ENCODE measurements around the gene RFC4. TPM values are rescaled to one million over a fixed set of nuclear protein-coding genes. Genes with fewer than 3 reads are reported as not detected.
A peak's percentile ranks its signal among the peaks of the same experiment; 100 is the strongest.
"Not testable (repeated sequence)": the region's sequence is repeated elsewhere in the genome, so short reads cannot be mapped to it uniquely, and the experiment has no call there.

RFC4 gene
- total RNA-seq, 5 donors from 2014 or later (not counting 1 experiment from before 2014, with no cell fraction given), result 13.4 to 21.0 (median 19.2) TPM

DNA sequence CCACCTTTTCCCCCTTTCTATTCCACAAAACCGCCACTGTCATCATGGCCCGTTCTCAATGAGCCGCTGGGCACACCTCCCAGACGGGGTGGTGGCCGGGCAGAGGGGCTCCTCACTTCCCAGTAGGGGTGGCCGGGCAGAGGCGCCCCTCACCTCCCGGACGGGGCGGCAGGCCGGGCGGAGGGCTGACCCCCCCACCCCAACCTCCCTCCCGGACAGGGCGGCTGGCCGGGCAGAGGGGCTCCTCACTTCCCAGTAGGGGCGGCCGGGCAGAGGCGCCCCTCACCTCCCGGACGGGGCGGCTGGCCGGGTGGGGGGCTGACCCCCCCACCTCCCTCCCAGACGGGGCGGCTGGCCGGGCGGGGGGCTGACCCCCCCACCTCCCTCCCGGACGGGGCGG, 5.0 kb upstream of the RFC4 start:
- POLR2A ChIA-PET, H3K9me3 Mint-ChIP-seq: not testable (repeated sequence)

DNA sequence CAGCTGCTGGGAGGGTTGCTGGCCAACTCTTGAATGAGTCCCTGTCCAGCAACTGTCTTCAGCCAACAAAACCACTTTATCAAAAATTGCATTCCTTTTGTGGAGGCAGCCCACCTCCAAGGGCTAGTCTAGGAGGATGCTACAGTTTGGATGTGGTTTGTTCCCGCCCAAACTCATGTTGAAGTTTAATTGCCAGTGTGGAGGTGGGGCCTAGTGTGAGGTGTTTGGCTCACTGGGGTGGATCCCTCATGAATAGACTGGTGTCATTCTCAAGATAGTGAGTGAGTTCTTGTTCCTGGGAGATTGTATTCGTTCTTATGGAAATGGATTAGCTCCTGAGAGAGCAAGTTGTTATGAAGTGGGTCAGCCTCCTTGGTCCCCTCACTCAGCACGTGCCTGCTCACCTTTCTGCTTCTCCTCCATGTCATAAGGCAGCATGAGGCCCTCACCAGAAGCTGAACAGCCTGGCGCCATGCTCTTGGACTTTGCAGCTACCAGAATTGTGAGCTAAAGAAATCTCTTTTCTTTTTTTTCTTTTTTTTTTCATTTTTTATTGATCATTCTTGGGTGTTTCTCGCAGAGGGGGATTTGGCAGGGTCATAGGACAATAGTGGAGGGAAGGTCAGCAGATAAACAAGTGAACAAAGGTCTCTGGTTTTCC, 4.2 kb upstream of the RFC4 start:
- H3K4me3 ChIP-seq (ENCODE audit: control insufficient read depth in 1 of 2, extremely low read depth in 1 of 2, low read length in 1 of 2), result no peak overlapping the region
- H3K36me3 Mint-ChIP-seq, result no peaks in the 10 kb centered on the region
- H3K27me3 ChIP-seq (replicated peaks in 1 of 2; ENCODE audit: control insufficient read depth in 2 of 2, extremely low read depth in 1 of 2, insufficient read depth in 2 of 2, low read length in 1 of 2), result peaks cover 0 to 2% of the 10 kb centered on the region in 2 experiments
- H3K4me3 Mint-ChIP-seq, result no peak overlapping the region
- ChIA-PET POLR2A (interaction anchor here (0.6 kb wide), 2 partner anchors 30 to 362 kb away, joined by 3 to 4 read pairs; no protein-coding TSS in a partner anchor), CTCF (interaction anchor here (0.6 to 0.9 kb wide), 3 partner anchors 39 to 218 kb away, joined by 3 read pairs; no protein-coding TSS in a partner anchor)
- ATAC-seq (replicated peaks in 1 of 4) (no peak), DNase-seq (no peak)
- peaks cover 0 to 2% of the 10 kb centered on the region in 2 donors for H3K27me3 Mint-ChIP-seq
- H3K27ac ChIP-seq (ENCODE audit: low read length), result no peak overlapping the region
- H3K9me3 Mint-ChIP-seq, result no peaks in the 10 kb centered on the region
- no peaks in the 10 kb centered on the region for H3K9me3 ChIP-seq
- peaks cover 8 to 14% (median 12%) of the 10 kb centered on the region in 3 donors for H3K4me1 Mint-ChIP-seq
- peaks cover 11 to 15% of the 10 kb centered on the region in 2 experiments for H3K4me1 ChIP-seq (ENCODE audit: control insufficient read depth in 1 of 2, extremely low read depth in 1 of 2, insufficient read depth in 2 of 2, low read length in 2 of 2)
- H3K27ac Mint-ChIP-seq, result no peak overlapping the region
- H3K36me3 ChIP-seq (ENCODE audit: control insufficient read depth in 2 of 2, extremely low read depth in 1 of 2, insufficient read depth in 1 of 2, low read length in 1 of 2), result no peaks in the 10 kb centered on the region
- WGBS (ENCODE audit: insufficient coverage), result 60% methylated on average over 1 of the region's 5 CpGs

More for the DNA sequence above, 5.0 kb upstream of the RFC4 start:
- H3K4me1 Mint-ChIP-seq; CTCF ChIA-PET; H3K27ac Mint-ChIP-seq; DNase-seq; ATAC-seq (replicated peaks in 1 of 4); H3K27me3 ChIP-seq (replicated peaks in 1 of 2; ENCODE audit: control insufficient read depth in 2 of 2, extremely low read depth in 1 of 2, insufficient read depth in 2 of 2, low read length in 1 of 2); H3K36me3 ChIP-seq (ENCODE audit: control insufficient read depth in 2 of 2, extremely low read depth in 1 of 2, insufficient read depth in 1 of 2, low read length in 1 of 2); H3K27me3 Mint-ChIP-seq; H3K4me1 ChIP-seq (ENCODE audit: control insufficient read depth in 1 of 2, extremely low read depth in 1 of 2, insufficient read depth in 2 of 2, low read length in 2 of 2); H3K9me3 ChIP-seq; H3K36me3 Mint-ChIP-seq; H3K27ac ChIP-seq (ENCODE audit: low read length); H3K4me3 Mint-ChIP-seq; H3K4me3 ChIP-seq (ENCODE audit: control insufficient read depth in 1 of 2, extremely low read depth in 1 of 2, low read length in 1 of 2): not testable (repeated sequence)
- no CpG with 5 or more reads among the region's 29 CpGs for WGBS (ENCODE audit: insufficient coverage)

DNA sequence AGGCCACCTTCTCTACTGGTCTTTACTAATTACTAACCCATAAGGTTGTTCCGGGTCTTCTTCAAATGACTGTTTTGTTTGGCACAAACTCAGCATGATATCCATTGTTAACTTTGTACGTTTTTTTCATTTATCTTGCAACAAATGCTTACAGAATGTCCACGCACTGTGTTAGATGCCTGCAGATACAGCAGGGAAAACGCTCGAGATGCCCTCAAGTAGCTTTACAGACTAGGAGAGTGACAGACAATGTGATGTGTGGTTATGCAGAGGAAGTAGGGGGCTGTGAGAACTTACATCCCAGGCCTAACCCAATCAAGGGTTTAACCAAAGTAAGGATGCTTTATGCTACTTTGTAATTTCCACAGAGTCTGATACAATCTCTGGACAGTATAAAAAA, 949 bp upstream of the RFC4 start:
- H3K9me3 ChIP-seq, result no peaks in the 10 kb centered on the region
- Mint-ChIP-seq H3K27me3 (peaks cover 0 to 2% of the 10 kb centered on the region in 2 donors), H3K36me3 (peaks cover 4% of the 10 kb centered on the region), H3K9me3 (no peaks in the 10 kb centered on the region), H3K4me1 (peaks cover 8 to 27% (median 24%) of the 10 kb centered on the region in 3 donors), H3K27ac (peak overlapping the region; percentile 92 to 95), H3K4me3 (peak overlapping the region; percentile 89 to 95 (median 95))
- ChIA-PET CTCF (interaction anchor here in 1 of 2 donors (0.6 to 1.8 kb wide), 2 partner anchors 12 to 218 kb away, joined by 3 to 5 read pairs; no protein-coding TSS in a partner anchor), POLR2A (interaction anchor here in 1 of 2 donors (2.4 kb wide), 1 partner anchor 23 kb away, joined by 18 read pairs; the partner anchor contains the start of gene EIF4A2)
- H3K27me3 ChIP-seq (replicated peaks in 1 of 2; ENCODE audit: control insufficient read depth in 2 of 2, extremely low read depth in 1 of 2, insufficient read depth in 2 of 2, low read length in 1 of 2), result no peaks in the 10 kb centered on the region
- ATAC-seq (replicated peaks in 1 of 4) (no peak), DNase-seq (peak in 1 of 35 experiments; percentile 33)
- 19% methylated on average over 5 of the region's 5 CpGs for WGBS (ENCODE audit: insufficient coverage)
- peak overlapping the region; percentile 90 for H3K27ac ChIP-seq (ENCODE audit: low read length)
- H3K4me1 ChIP-seq (ENCODE audit: control insufficient read depth in 1 of 2, extremely low read depth in 1 of 2, insufficient read depth in 2 of 2, low read length in 2 of 2), result peaks cover 12 to 20% of the 10 kb centered on the region in 2 experiments
- H3K4me3 ChIP-seq (ENCODE audit: control insufficient read depth in 1 of 2, extremely low read depth in 1 of 2, low read length in 1 of 2), result peak overlapping the region; percentile 98 to 99
- H3K36me3 ChIP-seq (ENCODE audit: control insufficient read depth in 2 of 2, extremely low read depth in 1 of 2, insufficient read depth in 1 of 2, low read length in 1 of 2), result peaks cover 0 to 9% of the 10 kb centered on the region in 2 donors

DNA sequence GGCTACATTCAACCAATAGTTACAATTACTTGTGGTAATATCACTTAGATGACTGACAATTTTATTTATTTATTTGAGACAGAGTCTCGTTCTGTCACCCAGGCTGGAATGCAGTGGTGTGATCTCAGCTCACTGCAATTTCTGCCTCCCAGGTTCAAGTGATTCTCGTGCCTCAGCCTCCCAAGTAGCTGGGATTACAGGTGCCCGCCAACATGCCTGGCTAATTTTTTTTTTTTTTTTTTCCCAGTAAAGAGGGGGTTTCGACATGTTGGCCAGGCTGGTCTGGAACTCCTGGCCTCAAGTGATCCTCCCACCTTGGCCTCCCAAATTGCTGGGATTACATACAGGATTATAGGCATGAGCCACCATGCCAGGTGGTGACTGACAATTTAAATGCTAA, 2.8 kb downstream of the RFC4 start:
- not testable (repeated sequence) for H3K27me3 ChIP-seq (replicated peaks in 1 of 2; ENCODE audit: control insufficient read depth in 2 of 2, extremely low read depth in 1 of 2, insufficient read depth in 2 of 2, low read length in 1 of 2); H3K9me3 Mint-ChIP-seq; H3K27ac Mint-ChIP-seq; H3K27ac ChIP-seq (ENCODE audit: low read length); H3K4me3 Mint-ChIP-seq; ATAC-seq (replicated peaks in 1 of 4); H3K27me3 Mint-ChIP-seq; H3K9me3 ChIP-seq; H3K4me3 ChIP-seq (ENCODE audit: control insufficient read depth in 1 of 2, extremely low read depth in 1 of 2, low read length in 1 of 2); DNase-seq
- POLR2A ChIA-PET, result interaction anchor here in 1 of 2 donors (0.7 kb wide), 1 partner anchor 15 kb away, joined by 6 read pairs; no protein-coding TSS in a partner anchor
- no CpG with 5 or more reads among the region's 4 CpGs for WGBS (ENCODE audit: insufficient coverage)
- peaks cover 17% of the 10 kb centered on the region for H3K36me3 Mint-ChIP-seq
- CTCF ChIA-PET, result interaction anchor here in 1 of 2 donors (0.7 kb wide), 1 partner anchor 869 kb away, joined by 4 read pairs; no protein-coding TSS in a partner anchor
- peaks cover 25 to 42% (median 39%) of the 10 kb centered on the region in 3 donors for H3K4me1 Mint-ChIP-seq
- H3K36me3 ChIP-seq (ENCODE audit: control insufficient read depth in 2 of 2, extremely low read depth in 1 of 2, insufficient read depth in 1 of 2, low read length in 1 of 2), result peaks cover 0 to 24% of the 10 kb centered on the region in 2 donors
- peaks cover 19 to 23% of the 10 kb centered on the region in 2 experiments for H3K4me1 ChIP-seq (ENCODE audit: control insufficient read depth in 1 of 2, extremely low read depth in 1 of 2, insufficient read depth in 2 of 2, low read length in 2 of 2)

DNA sequence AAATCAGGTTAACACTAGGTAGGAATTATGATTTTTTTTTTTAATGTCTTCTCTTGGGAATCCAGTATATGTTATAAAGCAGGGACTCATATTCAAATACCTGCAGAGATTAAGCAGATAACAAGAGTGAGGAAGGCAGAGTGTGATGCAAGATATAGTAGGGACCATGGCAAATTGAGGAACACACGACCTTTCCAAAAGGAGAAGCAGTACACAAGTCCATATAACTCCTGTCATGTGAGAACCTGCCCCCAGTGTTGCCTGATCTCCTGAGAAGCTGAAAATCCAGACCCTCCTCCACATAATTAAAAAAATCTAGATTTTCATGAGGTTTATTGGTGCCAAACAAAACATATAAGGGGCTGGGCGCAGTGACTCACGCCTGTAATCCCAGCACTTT, 3.6 kb downstream of the RFC4 start:
- H3K36me3 Mint-ChIP-seq, result peaks cover 20% of the 10 kb centered on the region

DNA sequence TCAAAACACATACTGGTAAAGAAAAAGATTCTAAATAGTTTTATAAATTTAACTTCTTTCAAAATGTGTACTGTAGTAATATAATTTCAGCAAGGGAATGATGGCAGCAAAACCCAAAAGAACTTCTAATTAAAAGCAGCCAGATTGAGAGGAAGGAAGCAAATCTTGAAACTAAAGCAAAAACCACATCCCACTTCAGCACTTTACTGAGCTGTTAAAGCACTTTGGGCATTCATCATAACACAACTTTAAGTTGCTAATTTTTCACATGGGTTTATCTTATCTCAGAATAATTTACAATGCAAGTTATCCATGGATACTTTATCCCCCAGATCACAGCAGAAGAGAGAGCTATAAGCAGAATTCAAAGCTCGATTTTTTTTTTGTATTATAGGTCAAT, 6.0 kb downstream of the RFC4 start:
- no peak for DNase-seq
- WGBS (ENCODE audit: insufficient coverage), result no CpG with 5 or more reads among the region's 1 CpG
- peak overlapping the region in 1 of 2 donors; percentile 61 for H3K27ac Mint-ChIP-seq
- Histone ChIP-seq H3K27ac (ENCODE audit: low read length) (no peak overlapping the region), H3K4me3 (ENCODE audit: control insufficient read depth in 1 of 2, extremely low read depth in 1 of 2, low read length in 1 of 2) (no peak overlapping the region), H3K4me1 (ENCODE audit: control insufficient read depth in 1 of 2, extremely low read depth in 1 of 2, insufficient read depth in 2 of 2, low read length in 2 of 2) (peaks cover 6 to 7% of the 10 kb centered on the region in 2 experiments), H3K9me3 (no peaks in the 10 kb centered on the region), H3K36me3 (ENCODE audit: control insufficient read depth in 2 of 2, extremely low read depth in 1 of 2, insufficient read depth in 1 of 2, low read length in 1 of 2) (peaks cover 9 to 33% of the 10 kb centered on the region in 2 donors), H3K27me3 (replicated peaks in 1 of 2; ENCODE audit: control insufficient read depth in 2 of 2, extremely low read depth in 1 of 2, insufficient read depth in 2 of 2, low read length in 1 of 2) (no peaks in the 10 kb centered on the region)
- peaks cover 25% of the 10 kb centered on the region for H3K36me3 Mint-ChIP-seq
- H3K4me3 Mint-ChIP-seq, result no peak overlapping the region
- H3K27me3 Mint-ChIP-seq, result no peaks in the 10 kb centered on the region
- ChIA-PET POLR2A (interaction anchor here (0.5 to 1.2 kb wide), 4 partner anchors 10 to 28 kb away, joined by 3 to 8 read pairs (median 4); partner anchors contain the start of gene EIF4A2 (in 1 of the 2)), CTCF (interaction anchor here in 1 of 2 donors (0.6 kb wide), 1 partner anchor 186 kb away, joined by 3 read pairs; no protein-coding TSS in a partner anchor)
- H3K4me1 Mint-ChIP-seq, result peaks cover 19 to 29% (median 28%) of the 10 kb centered on the region in 3 donors
- no peaks in the 10 kb centered on the region for H3K9me3 Mint-ChIP-seq
- ATAC-seq (replicated peaks in 1 of 4), result no peak

More for the DNA sequence above, 3.6 kb downstream of the RFC4 start:
- Histone ChIP-seq H3K9me3 (no peaks in the 10 kb centered on the region), H3K4me3 (ENCODE audit: control insufficient read depth in 1 of 2, extremely low read depth in 1 of 2, low read length in 1 of 2) (no peak overlapping the region), H3K27me3 (replicated peaks in 1 of 2; ENCODE audit: control insufficient read depth in 2 of 2, extremely low read depth in 1 of 2, insufficient read depth in 2 of 2, low read length in 1 of 2) (no peaks in the 10 kb centered on the region), H3K36me3 (ENCODE audit: control insufficient read depth in 2 of 2, extremely low read depth in 1 of 2, insufficient read depth in 1 of 2, low read length in 1 of 2) (peaks cover 0 to 25% of the 10 kb centered on the region in 2 donors), H3K27ac (ENCODE audit: low read length) (no peak overlapping the region), H3K4me1 (ENCODE audit: control insufficient read depth in 1 of 2, extremely low read depth in 1 of 2, insufficient read depth in 2 of 2, low read length in 2 of 2) (peaks cover 19 to 23% of the 10 kb centered on the region in 2 experiments)
- Mint-ChIP-seq H3K4me1 (peaks cover 27 to 44% (median 42%) of the 10 kb centered on the region in 3 donors), H3K4me3 (no peak overlapping the region), H3K27me3 (no peaks in the 10 kb centered on the region), H3K9me3 (no peaks in the 10 kb centered on the region), H3K27ac (no peak overlapping the region)
- no CpG with 5 or more reads among the region's 3 CpGs for WGBS (ENCODE audit: insufficient coverage)
- ChIA-PET CTCF (no interaction called here), POLR2A (no interaction called here)
- no peak for DNase-seq
- no peak for ATAC-seq (replicated peaks in 1 of 4)

Measured in T-cell (primary cell).